Endothelial cell of hepatic sinusoid (primary cell): ENCODE results near the gene PTPRM.

ENCODE experiments used
- in situ Hi-C: cut with HindIII; loops from 2 replicates; pipeline ENCODE4 v1.10.0; 2017; ENCODE audit warnings: low sequenced_read_pairs

The PTPRM gene

DNA sequence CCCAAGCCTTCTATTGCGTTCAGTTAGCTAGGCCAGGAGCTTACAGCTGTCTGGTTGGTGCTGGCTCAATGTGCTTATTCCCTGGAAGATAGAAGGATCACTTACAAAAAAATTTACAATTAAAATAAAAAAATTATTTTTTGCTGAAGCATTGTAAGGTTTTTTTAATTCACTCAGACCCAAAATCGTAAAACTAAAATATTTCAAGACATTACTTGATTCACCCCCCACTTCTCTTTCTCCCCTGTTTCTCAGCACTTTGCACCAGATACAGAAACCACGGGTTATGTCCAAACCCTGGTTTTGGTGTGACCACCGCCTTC, 911 bp upstream of the PTPRM start:
- in situ Hi-C loops, result no loop called here

DNA sequence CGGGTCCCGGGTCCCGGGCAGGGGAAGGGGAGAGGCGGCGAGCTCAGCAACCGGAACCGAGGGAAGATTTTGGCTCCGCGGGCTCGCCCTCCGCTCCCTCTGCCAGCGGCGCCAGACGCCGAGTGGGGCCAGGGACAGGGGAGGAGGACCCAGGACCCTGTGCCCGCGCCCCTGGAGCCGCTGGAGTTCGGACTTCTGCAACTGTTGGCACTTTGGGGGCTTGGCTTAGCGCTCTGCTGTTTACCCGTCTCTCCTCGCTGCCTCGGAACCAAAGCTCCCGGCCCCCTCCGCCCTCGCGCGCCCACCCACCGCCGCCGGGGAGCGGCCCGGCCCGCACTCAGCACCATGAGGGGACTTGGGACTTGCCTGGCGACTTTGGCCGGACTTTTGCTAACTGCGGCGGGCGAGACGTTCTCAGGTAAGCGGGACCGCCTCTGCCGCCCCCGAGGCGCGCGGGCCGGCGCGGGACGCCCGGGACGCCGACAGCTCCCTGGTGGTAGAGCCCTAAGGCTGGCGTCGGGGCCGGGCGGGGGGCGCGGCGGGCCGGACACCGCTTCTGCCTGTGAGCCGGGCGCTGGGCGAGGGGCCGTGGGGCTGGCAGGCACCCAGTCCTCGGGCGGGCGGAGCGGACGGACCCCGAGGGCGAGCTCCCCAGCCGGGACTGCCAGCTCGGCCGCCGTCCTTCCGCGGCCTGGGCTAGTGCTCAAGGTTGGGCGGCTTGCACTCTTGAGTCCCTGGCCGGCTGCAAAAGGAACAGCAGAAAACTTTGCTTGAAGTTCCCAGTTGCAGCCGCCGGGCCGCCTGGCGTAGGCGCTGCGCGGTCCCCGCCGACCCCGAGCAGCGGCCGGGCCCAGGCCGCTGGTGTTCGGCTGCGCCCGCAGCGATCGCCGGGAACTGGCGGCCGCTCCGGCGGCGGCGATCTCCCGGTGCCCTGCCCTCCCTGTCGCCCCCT, 634 bp downstream of the PTPRM start:
- in situ Hi-C loops, result no loop called here

DNA sequence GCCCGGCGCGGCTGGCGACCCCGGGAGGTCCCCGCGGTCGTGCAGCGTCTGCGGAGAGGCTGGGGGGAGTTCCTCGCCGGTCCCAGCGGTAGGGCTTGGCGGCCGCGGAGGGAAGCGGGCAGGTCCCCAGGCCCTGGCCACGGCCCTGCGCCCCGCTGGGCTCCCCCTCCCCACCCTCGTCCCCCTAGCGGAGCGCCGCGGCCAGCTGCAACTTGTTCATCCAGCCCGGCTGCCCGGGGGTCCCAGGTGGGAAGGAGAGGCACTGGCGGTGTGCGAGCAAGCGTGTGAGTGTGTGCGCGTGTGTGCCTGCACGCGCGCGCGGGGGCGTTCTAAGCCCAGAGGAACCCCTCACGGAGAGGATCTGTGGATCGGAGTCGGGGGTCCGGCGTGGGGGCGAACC, 1.3 kb downstream of the PTPRM start:
- in situ Hi-C loops, result no loop called here

GRCh38 chr18:7571626-7572025, 4.5 kb downstream of the PTPRM start:
- in situ Hi-C loops, result no loop called here

- in situ Hi-C loops, result no loop called here
These were observed 5.7 kb downstream of the PTPRM start for GRCh38 chr18:7572822-7573221.

GRCh38 chr18:7575465-7576028, 8.4 kb downstream of the PTPRM start:
- in situ Hi-C loops, result loop anchor here (5.0 kb wide), 1 partner anchor 33 kb away; no protein-coding TSS in a partner anchor

DNA sequence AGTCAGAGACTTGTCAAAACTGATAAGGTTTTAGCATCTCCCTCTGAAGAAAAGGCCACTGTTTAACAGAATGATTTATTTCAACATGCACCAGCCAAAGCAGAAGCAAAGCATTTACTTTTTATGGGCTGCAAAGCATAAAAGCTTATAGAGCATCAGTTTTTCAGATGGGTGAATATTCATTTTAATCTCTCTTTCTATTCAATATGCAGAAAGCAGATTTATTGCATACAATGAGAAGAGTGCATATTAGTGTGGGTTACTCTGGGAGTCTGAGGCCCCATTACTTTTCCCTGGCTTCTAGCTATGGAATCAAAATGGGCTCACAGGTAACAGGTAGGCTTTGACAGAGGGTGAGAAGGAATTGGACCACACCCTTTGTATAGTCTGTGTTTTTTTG, 9.0 kb downstream of the PTPRM start:
- in situ Hi-C loops, result loop anchor here (5.0 kb wide), 1 partner anchor 34 kb away; no protein-coding TSS in a partner anchor

DNA sequence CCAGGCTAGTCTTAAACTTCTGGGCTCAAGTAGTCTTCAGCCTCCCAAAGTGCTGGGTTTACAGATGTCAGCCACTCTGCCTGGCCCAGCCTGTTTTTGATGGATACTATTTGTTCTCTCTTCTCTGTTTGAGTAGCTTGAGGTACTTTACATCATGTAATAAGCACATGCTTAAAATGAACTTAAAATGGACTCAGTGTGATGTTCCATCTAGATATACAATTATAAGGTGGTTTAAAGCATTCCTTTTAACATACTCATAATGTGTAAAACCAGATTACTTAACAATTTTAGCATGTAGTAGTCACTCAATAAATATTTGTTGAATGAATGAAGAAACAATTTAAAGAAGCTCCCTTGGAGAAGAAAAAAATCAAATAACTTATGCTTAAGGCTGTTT, 9.6 kb downstream of the PTPRM start:
- in situ Hi-C loops, result loop anchor here (5.0 kb wide), 1 partner anchor 34 kb away; no protein-coding TSS in a partner anchor

DNA sequence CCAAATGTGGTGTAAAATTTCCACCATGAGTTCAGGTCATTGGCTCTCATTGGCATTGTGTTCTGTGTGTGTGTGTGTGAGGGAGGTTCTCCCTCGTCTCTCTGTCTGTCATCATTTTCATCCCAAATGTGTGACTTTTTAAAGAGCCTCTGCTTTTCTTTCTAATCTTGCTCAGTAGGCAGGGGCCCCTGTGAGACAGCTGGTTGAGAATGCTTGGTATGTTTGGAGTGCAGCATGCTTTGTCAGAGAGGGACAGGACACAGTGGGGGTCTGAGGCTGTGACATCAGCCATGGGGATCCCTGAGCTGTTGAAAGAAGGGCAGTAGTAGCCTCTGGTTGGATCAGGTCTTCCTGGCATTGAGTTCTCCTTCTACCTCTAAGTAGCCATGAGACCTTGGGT, 10.6 kb downstream of the PTPRM start:
- in situ Hi-C loops, result loop anchor here (5.0 kb wide), 1 partner anchor 35 kb away; no protein-coding TSS in a partner anchor

DNA sequence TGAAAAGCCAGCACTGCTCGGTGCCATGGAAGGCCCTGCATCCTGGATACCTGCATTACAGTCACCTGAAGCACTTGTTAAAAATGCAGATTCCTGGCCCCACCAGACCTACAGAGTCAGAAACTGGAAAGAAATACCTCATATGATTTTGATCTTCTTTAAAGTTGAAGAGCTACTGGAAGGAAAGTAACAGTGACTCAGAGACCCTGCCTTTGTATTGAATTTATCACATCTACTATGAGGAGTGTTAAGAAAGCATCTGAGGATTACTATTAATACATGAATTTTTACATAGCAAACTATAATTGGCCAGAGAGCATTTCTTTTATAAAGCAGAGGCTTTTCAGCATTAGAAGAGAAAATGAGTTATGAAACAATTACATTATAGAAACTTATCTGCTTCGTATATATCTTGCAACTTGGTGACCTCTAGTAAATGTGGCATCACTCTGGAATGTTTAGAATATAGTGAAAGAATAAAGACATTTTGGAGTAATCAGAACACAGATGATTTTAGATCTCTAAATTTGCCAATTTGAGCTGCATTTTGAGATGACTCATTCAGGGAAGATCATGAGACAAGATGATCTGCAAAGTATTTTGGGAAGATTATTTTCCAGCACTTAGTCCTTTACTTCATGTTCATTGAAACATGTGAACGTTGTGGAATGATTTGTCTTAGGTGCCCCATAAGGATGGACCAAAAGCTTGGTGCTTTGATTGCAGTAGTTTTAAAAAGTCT, 12.2 kb downstream of the PTPRM start:
- in situ Hi-C loops, result loop anchor here (5.0 kb wide), 1 partner anchor 37 kb away; no protein-coding TSS in a partner anchor

- in situ Hi-C loops, result loop anchor here (5.0 kb wide), 1 partner anchor 38 kb away; no protein-coding TSS in a partner anchor
These were observed 12.9 kb downstream of the PTPRM start for GRCh38 chr18:7579918-7580542.

DNA sequence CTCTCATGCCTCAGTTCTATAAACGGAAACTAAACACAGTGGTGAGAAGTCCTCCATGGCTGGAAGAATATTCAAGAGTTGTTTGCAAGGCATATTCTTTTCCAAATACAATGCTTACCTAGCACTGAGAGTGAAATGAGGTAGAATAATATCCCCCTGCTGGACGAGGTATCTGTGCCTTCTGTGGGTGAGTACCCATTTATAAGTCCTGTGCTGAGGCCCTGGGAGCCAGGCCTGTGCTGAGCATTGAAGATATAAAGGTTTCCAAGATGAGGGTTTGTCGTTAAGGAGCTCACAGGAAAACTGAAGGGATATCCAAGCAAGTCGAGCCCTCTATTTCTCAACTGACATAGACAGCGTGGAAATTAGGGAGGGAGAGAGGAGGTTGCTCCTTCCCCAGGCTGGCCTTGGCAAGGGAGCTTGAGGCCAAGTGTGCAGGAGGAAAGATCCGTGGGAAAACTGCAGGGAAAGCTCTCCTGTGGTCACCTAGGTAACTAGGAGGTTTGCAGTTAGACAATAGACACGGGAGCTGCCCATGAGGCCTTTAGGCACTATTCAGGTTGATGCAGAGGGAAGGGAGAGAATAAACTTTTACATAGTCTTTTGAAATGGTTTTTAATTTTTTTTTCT, 17.6 kb downstream of the PTPRM start:
- in situ Hi-C loops, result no loop called here

DNA sequence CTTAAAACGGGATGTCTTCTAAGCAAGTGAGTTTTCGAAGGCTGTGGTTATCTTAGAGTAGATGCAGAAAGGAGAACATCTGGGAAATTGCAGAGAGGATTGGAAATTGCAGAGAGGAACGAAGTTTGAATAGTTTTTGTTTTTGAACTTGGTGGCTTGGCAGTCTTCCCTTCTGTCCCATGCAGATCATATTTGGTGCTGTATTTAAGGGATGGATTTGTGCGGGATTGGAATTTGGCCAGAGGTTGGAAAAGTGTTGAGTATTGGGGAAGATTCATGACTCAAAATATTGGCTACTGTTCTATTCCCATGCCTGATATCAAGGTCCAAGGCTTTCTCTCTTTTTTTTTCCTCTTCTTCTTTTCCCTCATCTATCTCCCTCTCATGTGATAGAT, 18.2 kb downstream of the PTPRM start:
- in situ Hi-C loops, result no loop called here

DNA sequence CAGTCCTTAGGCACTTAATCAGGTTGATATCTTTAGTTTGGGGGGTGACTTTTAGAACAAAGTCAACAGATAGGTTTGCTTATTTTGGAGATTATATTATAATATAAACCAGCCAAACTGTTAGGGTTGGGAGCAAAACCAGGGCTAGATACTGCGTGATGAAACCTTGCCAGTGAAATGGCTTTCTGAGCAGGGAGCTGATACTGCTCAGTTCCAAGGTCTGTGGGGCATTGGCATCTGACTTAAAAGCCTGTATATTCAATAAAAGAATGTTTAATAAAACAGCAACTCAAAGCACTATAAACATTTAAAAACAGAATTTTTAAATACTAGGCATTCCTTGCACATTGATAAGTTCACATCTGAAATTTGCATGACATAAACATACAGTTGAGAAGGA, 19.3 kb downstream of the PTPRM start:
- in situ Hi-C loops, result no loop called here

GRCh38 chr18:7590826-7591560, 23.9 kb downstream of the PTPRM start:
- in situ Hi-C loops, result no loop called here

- in situ Hi-C loops, result no loop called here
These were observed 25.4 kb downstream of the PTPRM start for GRCh38 chr18:7592305-7593071.

GRCh38 chr18:7593218-7593819, 26.2 kb downstream of the PTPRM start:
- in situ Hi-C loops, result no loop called here

- in situ Hi-C loops, result no loop called here
These were observed 29.0 kb downstream of the PTPRM start for GRCh38 chr18:7596147-7596546.

DNA sequence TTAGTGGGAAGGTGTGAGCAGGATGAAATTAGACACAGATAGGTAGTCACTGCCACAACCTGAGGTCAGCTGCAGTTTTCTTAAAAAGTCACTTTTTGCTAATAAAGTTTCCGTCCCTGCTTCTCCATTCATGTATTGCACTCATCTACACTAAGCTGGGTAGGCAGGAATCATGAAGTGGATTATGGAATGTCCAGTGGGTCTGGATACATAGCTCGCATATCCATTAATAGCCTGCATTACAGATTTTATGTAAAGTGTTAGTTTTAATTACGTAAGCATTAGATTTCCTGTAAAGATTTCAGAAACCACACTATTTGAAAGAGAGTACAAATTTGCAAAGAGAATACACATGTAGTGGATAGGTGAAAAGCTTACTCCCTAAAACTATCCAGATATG, 30.4 kb downstream of the PTPRM start:
- in situ Hi-C loops, result no loop called here
